SK-N-SH treated with all-trans-retinoic acid at 6 μM for 48 hours (cell line): Measurements from ENCODE around the gene TBC1D12.

ENCODE experiments used
- ATAC-seq: fragments of 200-7000 bp; cut with Tn5 transposase; 3 replicates; pipeline ENCODE4 v1.9.1; 2020; ENCODE audit warnings: mild to moderate bottlenecking, moderate library complexity
- ARNTL ChIP-seq: fragments of 450-650 bp; formaldehyde crosslinking; IDR thresholded peaks from 2 replicates; pipeline ENCODE4 v1.5.0; 2020; ENCODE audit warnings: low read depth, mild to moderate bottlenecking, moderate library complexity, borderline replicate concordance
- BACH2 ChIP-seq: fragments of 250-450 bp; sonication (Bioruptor Pico); IDR thresholded peaks from 2 replicates; pipeline ENCODE4 v1.9.0; 2021; ENCODE audit warnings: mild to moderate bottlenecking, borderline replicate concordance
- ISL1 ChIP-seq: fragments of 250-450 bp; sonication (Bioruptor Pico); IDR thresholded peaks from 2 replicates; pipeline ENCODE4 v2.1.2; 2022; ENCODE audit warnings: mild to moderate bottlenecking, moderate library complexity
- OSR1 ChIP-seq: fragments of 250-450 bp; sonication (Bioruptor Pico); IDR thresholded peaks from 2 replicates; pipeline ENCODE4 v1.8.0; 2022; ENCODE audit warnings: moderate library complexity, mild to moderate bottlenecking, inconsistent platforms
- PPARA ChIP-seq: fragments of 250-450 bp; sonication (Bioruptor Pico); IDR thresholded peaks from 2 replicates; pipeline ENCODE4 v1.5.0; 2020; ENCODE audit warnings: mild to moderate bottlenecking, borderline replicate concordance
- RARB ChIP-seq: fragments of 250-450 bp; sonication (Bioruptor Pico); IDR thresholded peaks from 2 replicates; pipeline ENCODE4 v1.8.0; 2021; ENCODE audit warnings: mild to moderate bottlenecking, moderate library complexity
- SNAI2 ChIP-seq: fragments of 250-450 bp; sonication (Bioruptor Pico); IDR thresholded peaks from 2 replicates; pipeline ENCODE4 v1.5.0; 2020; ENCODE audit warnings: mild to moderate bottlenecking, moderate library complexity
- TCF4 ChIP-seq: fragments of 250-450 bp; sonication (Bioruptor Pico); IDR thresholded peaks from 2 replicates; pipeline ENCODE4 v1.8.0; 2021; ENCODE audit warnings: mild to moderate bottlenecking, moderate library complexity, borderline replicate concordance
- TOX ChIP-seq: fragments of 250-450 bp; sonication (Bioruptor Pico); IDR thresholded peaks from 2 replicates; pipeline ENCODE4 v1.8.0; 2021; ENCODE audit warnings: mild to moderate bottlenecking, moderate library complexity, borderline replicate concordance
- ZNF565 ChIP-seq: fragments of 450-650 bp; formaldehyde crosslinking; conservative IDR thresholded peaks from 2 replicates; pipeline ENCODE4 v1.5.0; 2020; ENCODE audit warnings: low read depth, mild to moderate bottlenecking, moderate library complexity
- ZNF70 ChIP-seq: fragments of 450-650 bp; formaldehyde crosslinking; IDR thresholded peaks from 2 replicates; pipeline ENCODE4 v1.5.0; 2020; ENCODE audit warnings: mild to moderate bottlenecking, moderate library complexity
- ZNF8 ChIP-seq: fragments of 450-650 bp; formaldehyde crosslinking; IDR thresholded peaks from 2 replicates; pipeline ENCODE4 v1.5.0; 2020; ENCODE audit warnings: mild to moderate bottlenecking, moderate library complexity
- TF ChIP-seq, protein P1 (sequence below): fragments of 250-450 bp; sonication (Bioruptor Pico); IDR thresholded peaks from 2 replicates; pipeline ENCODE4 v1.5.0; 2020; ENCODE audit warnings: mild to moderate bottlenecking, moderate library complexity
- TF ChIP-seq, protein P2 (sequence below): fragments of 250-450 bp; sonication (Bioruptor Pico); IDR thresholded peaks from 2 replicates; pipeline ENCODE4 v1.8.0; 2021; ENCODE audit warnings: low read depth, mild to moderate bottlenecking, moderate library complexity, borderline replicate concordance
- TF ChIP-seq, protein P3 (sequence below): fragments of 250-450 bp; sonication (Bioruptor Pico); IDR thresholded peaks from 2 replicates; pipeline ENCODE4 v1.5.1; 2020; ENCODE audit warnings: low read depth, mild to moderate bottlenecking, moderate library complexity
- TF ChIP-seq, protein P4 (sequence below): fragments of 250-450 bp; sonication (Bioruptor Pico); IDR thresholded peaks from 2 replicates; pipeline ENCODE4 v1.5.1; 2021; ENCODE audit warnings: mild to moderate bottlenecking, moderate library complexity

TBC1D12 gene

DNA sequence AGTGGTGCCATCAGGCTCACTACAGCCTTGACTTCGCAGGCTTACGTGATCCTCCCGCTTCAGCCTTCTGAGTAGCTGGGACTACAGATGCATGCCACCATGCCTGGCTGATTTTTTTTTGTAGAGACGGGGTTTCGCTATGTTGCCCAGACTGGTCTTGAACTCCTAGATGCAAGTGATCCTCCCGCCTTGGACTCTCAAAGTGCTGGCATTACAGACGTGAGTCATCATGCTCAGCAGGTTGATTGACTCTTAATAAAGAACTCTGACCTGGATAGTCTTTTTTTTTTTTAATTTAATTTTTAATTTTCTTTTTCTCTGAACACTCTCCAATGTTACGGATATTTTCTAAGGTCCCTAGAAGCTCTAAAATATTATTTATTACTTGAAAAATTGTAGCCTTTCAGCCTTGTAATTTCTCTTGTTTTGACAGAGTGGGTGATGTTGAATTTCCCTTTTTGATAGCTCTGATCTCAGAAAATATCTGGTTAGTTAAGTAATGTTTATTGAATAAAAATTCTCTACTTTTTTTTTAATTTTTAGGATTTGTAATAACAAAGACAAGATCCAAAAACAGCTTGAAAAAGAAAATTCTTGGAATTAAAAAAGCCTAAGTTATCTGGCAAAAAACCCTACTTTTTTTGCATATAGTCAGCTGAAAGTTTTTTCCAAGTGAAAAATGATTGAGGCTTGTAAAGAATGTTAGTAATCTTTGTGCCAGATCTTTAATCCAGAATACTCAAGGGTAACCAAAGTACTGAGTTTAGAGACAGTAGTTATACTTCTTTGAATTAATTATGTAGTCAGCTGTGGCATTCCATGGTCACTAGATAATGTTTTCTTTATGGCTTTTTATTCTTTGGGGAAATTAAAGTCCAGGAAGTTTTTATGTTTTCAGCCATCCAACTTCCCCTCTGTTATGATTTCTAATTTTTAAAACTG, 26.7 kb downstream of the TBC1D12 start:
- peak; percentile 75; the same call in 1 of the 2 replicates for TF ChIP-seq SNAI2
- no peak for TF ChIP-seq BACH2 (CRISPR knock-in tag)
- TF ChIP-seq, protein P1, sequence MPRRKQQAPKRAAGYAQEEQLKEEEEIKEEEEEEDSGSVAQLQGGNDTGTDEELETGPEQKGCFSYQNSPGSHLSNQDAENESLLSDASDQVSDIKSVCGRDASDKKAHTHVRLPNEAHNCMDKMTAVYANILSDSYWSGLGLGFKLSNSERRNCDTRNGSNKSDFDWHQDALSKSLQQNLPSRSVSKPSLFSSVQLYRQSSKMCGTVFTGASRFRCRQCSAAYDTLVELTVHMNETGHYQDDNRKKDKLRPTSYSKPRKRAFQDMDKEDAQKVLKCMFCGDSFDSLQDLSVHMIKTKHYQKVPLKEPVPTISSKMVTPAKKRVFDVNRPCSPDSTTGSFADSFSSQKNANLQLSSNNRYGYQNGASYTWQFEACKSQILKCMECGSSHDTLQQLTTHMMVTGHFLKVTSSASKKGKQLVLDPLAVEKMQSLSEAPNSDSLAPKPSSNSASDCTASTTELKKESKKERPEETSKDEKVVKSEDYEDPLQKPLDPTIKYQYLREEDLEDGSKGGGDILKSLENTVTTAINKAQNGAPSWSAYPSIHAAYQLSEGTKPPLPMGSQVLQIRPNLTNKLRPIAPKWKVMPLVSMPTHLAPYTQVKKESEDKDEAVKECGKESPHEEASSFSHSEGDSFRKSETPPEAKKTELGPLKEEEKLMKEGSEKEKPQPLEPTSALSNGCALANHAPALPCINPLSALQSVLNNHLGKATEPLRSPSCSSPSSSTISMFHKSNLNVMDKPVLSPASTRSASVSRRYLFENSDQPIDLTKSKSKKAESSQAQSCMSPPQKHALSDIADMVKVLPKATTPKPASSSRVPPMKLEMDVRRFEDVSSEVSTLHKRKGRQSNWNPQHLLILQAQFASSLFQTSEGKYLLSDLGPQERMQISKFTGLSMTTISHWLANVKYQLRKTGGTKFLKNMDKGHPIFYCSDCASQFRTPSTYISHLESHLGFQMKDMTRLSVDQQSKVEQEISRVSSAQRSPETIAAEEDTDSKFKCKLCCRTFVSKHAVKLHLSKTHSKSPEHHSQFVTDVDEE (CRISPR knock-in tag), result no peak
- TF ChIP-seq, protein P2, sequence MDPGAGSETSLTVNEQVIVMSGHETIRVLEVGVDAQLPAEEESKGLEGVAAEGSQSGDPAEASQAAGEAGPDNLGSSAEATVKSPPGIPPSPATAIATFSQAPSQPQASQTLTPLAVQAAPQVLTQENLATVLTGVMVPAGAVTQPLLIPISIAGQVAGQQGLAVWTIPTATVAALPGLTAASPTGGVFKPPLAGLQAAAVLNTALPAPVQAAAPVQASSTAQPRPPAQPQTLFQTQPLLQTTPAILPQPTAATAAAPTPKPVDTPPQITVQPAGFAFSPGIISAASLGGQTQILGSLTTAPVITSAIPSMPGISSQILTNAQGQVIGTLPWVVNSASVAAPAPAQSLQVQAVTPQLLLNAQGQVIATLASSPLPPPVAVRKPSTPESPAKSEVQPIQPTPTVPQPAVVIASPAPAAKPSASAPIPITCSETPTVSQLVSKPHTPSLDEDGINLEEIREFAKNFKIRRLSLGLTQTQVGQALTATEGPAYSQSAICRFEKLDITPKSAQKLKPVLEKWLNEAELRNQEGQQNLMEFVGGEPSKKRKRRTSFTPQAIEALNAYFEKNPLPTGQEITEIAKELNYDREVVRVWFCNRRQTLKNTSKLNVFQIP (CRISPR knock-in tag), result no peak
- peak; percentile 90 for TF ChIP-seq ISL1 (CRISPR knock-in tag)
- TF ChIP-seq, protein P3, sequence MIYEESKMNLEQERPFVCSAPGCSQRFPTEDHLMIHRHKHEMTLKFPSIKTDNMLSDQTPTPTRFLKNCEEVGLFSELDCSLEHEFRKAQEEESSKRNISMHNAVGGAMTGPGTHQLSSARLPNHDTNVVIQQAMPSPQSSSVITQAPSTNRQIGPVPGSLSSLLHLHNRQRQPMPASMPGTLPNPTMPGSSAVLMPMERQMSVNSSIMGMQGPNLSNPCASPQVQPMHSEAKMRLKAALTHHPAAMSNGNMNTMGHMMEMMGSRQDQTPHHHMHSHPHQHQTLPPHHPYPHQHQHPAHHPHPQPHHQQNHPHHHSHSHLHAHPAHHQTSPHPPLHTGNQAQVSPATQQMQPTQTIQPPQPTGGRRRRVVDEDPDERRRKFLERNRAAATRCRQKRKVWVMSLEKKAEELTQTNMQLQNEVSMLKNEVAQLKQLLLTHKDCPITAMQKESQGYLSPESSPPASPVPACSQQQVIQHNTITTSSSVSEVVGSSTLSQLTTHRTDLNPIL (CRISPR knock-in tag), result peak; percentile 84
- peak; percentile 91 for ATAC-seq

DNA sequence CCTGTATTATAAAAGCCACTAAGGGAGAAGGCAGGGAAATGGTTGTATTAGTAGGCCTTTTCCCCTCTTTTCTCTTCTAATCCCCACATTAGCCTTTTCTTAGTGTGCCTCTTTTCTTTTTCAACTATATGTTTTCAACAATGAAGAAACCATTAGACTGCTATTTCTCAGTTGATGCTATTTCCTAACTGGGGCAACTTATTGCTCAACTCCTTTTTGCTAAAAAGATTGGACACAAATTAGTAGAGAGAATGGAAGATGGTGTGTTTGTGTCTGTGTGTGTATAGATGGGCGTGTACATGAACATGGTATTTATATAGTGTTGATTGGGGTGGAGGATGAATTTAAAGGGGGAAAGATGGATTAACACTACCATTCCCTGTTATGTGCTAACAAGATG, 28.4 kb downstream of the TBC1D12 start:
- ATAC-seq, result no peak
- TF ChIP-seq ARNTL (CRISPR knock-in tag) (no peak), RARB (no peak), ZNF8 (CRISPR knock-in tag) (no peak), ISL1 (CRISPR knock-in tag) (no peak), ZNF565 (CRISPR knock-in tag) (no peak), ZNF70 (CRISPR knock-in tag) (no peak), BACH2 (CRISPR knock-in tag) (no peak)
- TF ChIP-seq, protein P1 (CRISPR knock-in tag), result no peak
- TF ChIP-seq, protein P4, sequence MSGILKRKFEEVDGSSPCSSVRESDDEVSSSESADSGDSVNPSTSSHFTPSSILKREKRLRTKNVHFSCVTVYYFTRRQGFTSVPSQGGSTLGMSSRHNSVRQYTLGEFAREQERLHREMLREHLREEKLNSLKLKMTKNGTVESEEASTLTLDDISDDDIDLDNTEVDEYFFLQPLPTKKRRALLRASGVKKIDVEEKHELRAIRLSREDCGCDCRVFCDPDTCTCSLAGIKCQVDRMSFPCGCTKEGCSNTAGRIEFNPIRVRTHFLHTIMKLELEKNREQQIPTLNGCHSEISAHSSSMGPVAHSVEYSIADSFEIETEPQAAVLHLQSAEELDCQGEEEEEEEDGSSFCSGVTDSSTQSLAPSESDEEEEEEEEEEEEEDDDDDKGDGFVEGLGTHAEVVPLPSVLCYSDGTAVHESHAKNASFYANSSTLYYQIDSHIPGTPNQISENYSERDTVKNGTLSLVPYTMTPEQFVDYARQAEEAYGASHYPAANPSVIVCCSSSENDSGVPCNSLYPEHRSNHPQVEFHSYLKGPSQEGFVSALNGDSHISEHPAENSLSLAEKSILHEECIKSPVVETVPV (CRISPR knock-in tag), result no peak

DNA sequence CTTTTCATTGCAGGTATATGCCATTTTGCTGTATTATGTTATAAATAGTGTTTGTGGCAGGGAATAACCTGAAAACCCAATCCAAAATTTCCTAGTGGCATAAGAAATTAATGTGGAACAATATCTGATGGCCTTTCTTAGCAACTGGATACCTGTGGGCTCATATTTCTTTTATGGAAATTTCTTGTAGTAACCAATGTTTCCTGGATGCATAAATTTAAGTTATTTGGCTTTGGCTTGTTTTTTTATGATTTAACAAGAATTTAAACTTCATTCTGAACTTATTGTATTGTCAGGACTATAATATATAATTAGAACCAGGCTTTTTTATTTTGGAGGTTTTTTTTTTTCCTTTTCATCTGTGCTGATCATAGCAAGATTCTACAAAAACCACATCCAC, 30.1 kb downstream of the TBC1D12 start:
- no peak for ATAC-seq
- no peak for TF ChIP-seq ZNF70 (CRISPR knock-in tag)
- no peak for TF ChIP-seq TOX (CRISPR knock-in tag)
- TF ChIP-seq ZNF565 (CRISPR knock-in tag), result no peak
- no peak for TF ChIP-seq OSR1
- TF ChIP-seq, protein P4 (CRISPR knock-in tag), result no peak
- TF ChIP-seq RARB, result no peak
- no peak for TF ChIP-seq TCF4
- TF ChIP-seq PPARA (CRISPR knock-in tag), result no peak
- TF ChIP-seq, protein P2 (CRISPR knock-in tag), result no peak
